ENCODE measurements around the gene STX12. TPM values are rescaled to one million over a fixed set of nuclear protein-coding genes. Genes with fewer than 3 reads are reported as not detected.

The STX12 gene
- total and polyA plus RNA-seq, 2 of the 4 experiments (the other 2 are of a cell fraction) = 28.6 to 54.8 TPM

- Histone ChIP-seq H3K18ac (ENCODE audit: low read depth, low read length) (no peak overlapping the region), H3K27me3 (ENCODE audit: control insufficient read depth, insufficient read depth, low read length) (no peaks in the 10 kb centered on the region), H3K56ac (ENCODE audit: extremely low read depth, insufficient read depth, low read length) (no peak overlapping the region), H3K9ac (ENCODE audit: low read depth, low read length) (no peak overlapping the region), H3K23ac (ENCODE audit: low read depth, low read length) (no peak overlapping the region), H2AFZ (replicated peaks; ENCODE audit: low read length, poor library complexity) (no peak overlapping the region), H3K36me3 (ENCODE audit: control insufficient read depth, insufficient read depth, low read length) (peaks cover 18% of the 10 kb centered on the region), H2BK5ac (ENCODE audit: low read depth, low read length, poor library complexity, severe bottlenecking) (no peak overlapping the region), H3K4me2 (ENCODE audit: low read depth, low read length) (no peak overlapping the region), H4K8ac (ENCODE audit: low read depth in 2 of 2, low read length in 2 of 2) (no peak overlapping the region), H3K4ac (ENCODE audit: low read depth, low read length) (no peak overlapping the region), H2BK20ac (ENCODE audit: low read depth, low read length) (no peak overlapping the region), H4K5ac (ENCODE audit: low read depth, low read length) (no peak overlapping the region), H3K9me1 (ENCODE audit: insufficient read depth, low read length) (no peaks in the 10 kb centered on the region), H3K4me1 (ENCODE audit: control insufficient read depth, insufficient read depth, low read length) (peaks cover 3% of the 10 kb centered on the region; the same call in 1 of the 2 replicates), H2AK9ac (replicated peaks; ENCODE audit: low read depth, low read length, poor library complexity) (no peak overlapping the region), H4K20me1 (ENCODE audit: insufficient read depth, low read length) (no peaks in the 10 kb centered on the region), H3K4me3 (ENCODE audit: insufficient read depth, low read depth, low read length) (no peak overlapping the region), H3K9me3 (ENCODE audit: control insufficient read depth, insufficient read depth, low read length) (no peaks in the 10 kb centered on the region), H4K91ac (ENCODE audit: insufficient read depth, low read depth, low read length) (no peak overlapping the region), H3K14ac (replicated peaks; ENCODE audit: low read depth, low read length) (no peak overlapping the region), H3K79me1 (ENCODE audit: low read depth in 1 of 2, low read length in 2 of 2) (no peaks in the 10 kb centered on the region), H2BK120ac (ENCODE audit: low read depth, low read length) (no peak overlapping the region), H3K27ac (ENCODE audit: insufficient read depth, low read length) (no peak overlapping the region), H2BK15ac (ENCODE audit: low read depth, low read length) (no peak overlapping the region), H2AK5ac (ENCODE audit: low read depth, low read length) (no peak overlapping the region)
- ChIA-PET POLR2A (ENCODE audit: unreplicated experiment) (no interaction called here), CTCF (interaction anchor here (0.6 kb wide), 1 partner anchor 432 kb away, joined by 3 read pairs; no protein-coding TSS in a partner anchor)
- no peak for DNase-seq
- in situ Hi-C loops (cut with MboI; ENCODE audit: low sequenced_read_pairs) (no loop called here), dilution Hi-C loops (cut with HindIII; ENCODE audit: low sequenced_read_pairs, unreplicated experiment) (no loop called here), intact Hi-C loops (cut with micrococcal nuclease) (no loop called here)
- no peak for ATAC-seq (ENCODE audit: low read depth)
- WGBS, 2 experiments (ENCODE audit: extremely low coverage in 2 of 2, insufficient read length in 1 of 2) = 83% methylated on average over 2 of the region's 4 CpGs; no CpG with 5 or more reads in 1 of the 2 experiments
- TF ChIP-seq MAZ (IDR thresholded peaks at IDR 0.05; ENCODE audit: borderline replicate concordance, low read depth, low read length) (no peak), BHLHE40 (IDR thresholded peaks at IDR 0.05; ENCODE audit: low read depth, low read length) (no peak), SMC3 (IDR thresholded peaks at IDR 0.05; ENCODE audit: low read depth, low read length) (no peak), RFX5 (IDR thresholded peaks at IDR 0.05; ENCODE audit: low read depth, low read length) (no peak), POLR2A (IDR thresholded peaks at IDR 0.05; ENCODE audit: low read depth, low read length) (no peak), ELK1 (IDR thresholded peaks at IDR 0.05; ENCODE audit: borderline replicate concordance, low read depth, low read length) (no peak), RAD21 (IDR thresholded peaks at IDR 0.05; ENCODE audit: low read length) (no peak), USF2 (IDR thresholded peaks at IDR 0.05; ENCODE audit: low read depth, low read length) (no peak), NFE2L2 (IDR thresholded peaks at IDR 0.05; ENCODE audit: low read depth, low read length) (no peak), CHD1 (IDR thresholded peaks at IDR 0.05; ENCODE audit: low read depth, low read length) (no peak), CTCF (conservative IDR thresholded peaks at IDR 0.05; ENCODE audit: low read depth, low read length) (no peak), MXI1 (IDR thresholded peaks at IDR 0.05; ENCODE audit: borderline replicate concordance, low read depth, low read length) (no peak), MAFK (IDR thresholded peaks at IDR 0.05; ENCODE audit: low read depth, low read length) (no peak), RCOR1 (IDR thresholded peaks at IDR 0.05; ENCODE audit: insufficient replicate concordance, low read length) (no peak), FOS (IDR thresholded peaks at IDR 0.05; ENCODE audit: low read depth, low read length) (no peak), CEBPB (IDR thresholded peaks at IDR 0.05; ENCODE audit: low read depth, low read length) (no peak)
- no TSS peak for BruUV-seq (replicated peaks)
These were observed 27.6 kb upstream of the STX12 start for GRCh38 chr1:27745466-27745865.

All from IMR-90 (cell line).